T-helper 2 cell treated with Interferon-gamma antibody and Interleukin-4, amounts not matched to agents 5 μg/mL and 100 μg/mL, for 36 hours (primary cell): ENCODE data around the gene RPUSD2.

Source experiments
- DNase-seq: peaks from one replicate; pipeline ENCODE4 v3.0.0; 2021; ENCODE audit warnings: low spot score
- H3K27ac Mint-ChIP-seq: one replicate; pipeline ENCODE4 v1.8.0; 2021; ENCODE audit warnings: mild to moderate bottlenecking, mixed read lengths
- H3K27me3 Mint-ChIP-seq: one replicate; pipeline ENCODE4 v1.8.0; 2021; ENCODE audit warnings: low read depth, mixed read lengths
- H3K36me3 Mint-ChIP-seq: one replicate; pipeline ENCODE4 v1.8.0; 2021; ENCODE audit warnings: low read depth, mixed read lengths
- H3K4me1 Mint-ChIP-seq: one replicate; pipeline ENCODE4 v1.8.0; 2021; ENCODE audit warnings: low read depth, mixed read lengths
- H3K4me3 Mint-ChIP-seq: one replicate; pipeline ENCODE4 v1.8.0; 2022; ENCODE audit warnings: mild to moderate bottlenecking, moderate library complexity, mixed read lengths
- H3K9me3 Mint-ChIP-seq: one replicate; pipeline ENCODE4 v1.8.0; 2021; ENCODE audit warnings: mixed read lengths

The RPUSD2 gene

GRCh38 chr15:40613080-40613479 is 44.0 kb downstream of the RPUSD2 start:
- DNase-seq: no peak
- no peak overlapping the region for H3K4me3 Mint-ChIP-seq
- H3K4me1 Mint-ChIP-seq: no peaks in the 10 kb centered on the region
- H3K9me3 Mint-ChIP-seq: no peaks in the 10 kb centered on the region
- H3K27me3 Mint-ChIP-seq: no peaks in the 10 kb centered on the region
- H3K27ac Mint-ChIP-seq: no peak overlapping the region
- peaks cover 32% of the 10 kb centered on the region for H3K36me3 Mint-ChIP-seq

- H3K27me3 Mint-ChIP-seq: no peaks in the 10 kb centered on the region
- H3K4me3 Mint-ChIP-seq: no peak overlapping the region
- no peak for DNase-seq
- H3K36me3 Mint-ChIP-seq: peaks cover 41% of the 10 kb centered on the region
- H3K27ac Mint-ChIP-seq: no peak overlapping the region
- no peaks in the 10 kb centered on the region for H3K9me3 Mint-ChIP-seq
- peaks cover 2% of the 10 kb centered on the region for H3K4me1 Mint-ChIP-seq
Observed at GRCh38 chr15:40618023-40618422, 48.9 kb downstream of the RPUSD2 start.

GRCh38 chr15:40618906-40619305 is 49.8 kb downstream of the RPUSD2 start:
- H3K4me1 Mint-ChIP-seq: peaks cover 2% of the 10 kb centered on the region
- H3K27me3 Mint-ChIP-seq: no peaks in the 10 kb centered on the region
- H3K4me3 Mint-ChIP-seq: no peak overlapping the region
- H3K9me3 Mint-ChIP-seq: no peaks in the 10 kb centered on the region
- H3K36me3 Mint-ChIP-seq: peaks cover 44% of the 10 kb centered on the region
- H3K27ac Mint-ChIP-seq: no peak overlapping the region
- DNase-seq: no peak

GRCh38 chr15:40623361-40623760 is 54.3 kb downstream of the RPUSD2 start:
- Mint-ChIP-seq H3K9me3 (no peaks in the 10 kb centered on the region), H3K36me3 (peaks cover 51% of the 10 kb centered on the region), H3K27ac (no peak overlapping the region), H3K27me3 (no peaks in the 10 kb centered on the region), H3K4me3 (no peak overlapping the region), H3K4me1 (peaks cover 2% of the 10 kb centered on the region)
- no peak for DNase-seq
